ENCODE data around the gene CACHD1.

- no peak for TF ChIP-seq CTCF (IDR thresholded peaks at IDR 0.05)
- TF ChIP-seq POLR2AphosphoS5 (IDR thresholded peaks at IDR 0.05; ENCODE audit: low read depth, low read length) = no peak
- no peak for TF ChIP-seq MXI1 (IDR thresholded peaks at IDR 0.05; ENCODE audit: low read depth, low read length)
- no peak for TF ChIP-seq PBX3 (IDR thresholded peaks at IDR 0.05)
Measured at GRCh38 chr1:64490213-64490818, 20.4 kb downstream of the CACHD1 start.
